Adipocyte (in vitro differentiated cells): ENCODE measurements around the gene BHLHA15.

ENCODE experiments used
- DNase-seq: peaks from one replicate; pipeline ENCODE4 v3.0.0-alpha.2; 2015; ENCODE audit warnings: low read depth
- H3K27me3 ChIP-seq: replicated peaks from 2 replicates; pipeline ENCODE4 v1.7.0; 2013; ENCODE audit warnings: mild to moderate bottlenecking, low read length, moderate library complexity; ENCODE audit not compliant: control insufficient read depth, insufficient read depth
- H3K36me3 ChIP-seq: 2 replicates; pipeline ENCODE4 v1.7.0; 2013; ENCODE audit warnings: low read length, mild to moderate bottlenecking, moderate library complexity; ENCODE audit not compliant: control insufficient read depth, insufficient read depth, severe bottlenecking
- H3K4me1 ChIP-seq: 2 replicates; pipeline ENCODE4 v1.7.0; 2013; ENCODE audit warnings: mild to moderate bottlenecking, low read length, moderate library complexity; ENCODE audit not compliant: control insufficient read depth, insufficient read depth
- H3K4me3 ChIP-seq: 2 replicates; pipeline ENCODE4 v1.7.0; 2013; ENCODE audit warnings: mild to moderate bottlenecking, low read length, moderate library complexity
- H3K9ac ChIP-seq: 2 replicates; pipeline ENCODE4 v1.7.0; 2013; ENCODE audit warnings: mild to moderate bottlenecking, low read length, moderate library complexity
- H3K9me3 ChIP-seq: 2 replicates; pipeline ENCODE4 v1.7.0; 2013; ENCODE audit warnings: mild to moderate bottlenecking, low read length, moderate library complexity; ENCODE audit not compliant: control insufficient read depth

The BHLHA15 gene

DNA sequence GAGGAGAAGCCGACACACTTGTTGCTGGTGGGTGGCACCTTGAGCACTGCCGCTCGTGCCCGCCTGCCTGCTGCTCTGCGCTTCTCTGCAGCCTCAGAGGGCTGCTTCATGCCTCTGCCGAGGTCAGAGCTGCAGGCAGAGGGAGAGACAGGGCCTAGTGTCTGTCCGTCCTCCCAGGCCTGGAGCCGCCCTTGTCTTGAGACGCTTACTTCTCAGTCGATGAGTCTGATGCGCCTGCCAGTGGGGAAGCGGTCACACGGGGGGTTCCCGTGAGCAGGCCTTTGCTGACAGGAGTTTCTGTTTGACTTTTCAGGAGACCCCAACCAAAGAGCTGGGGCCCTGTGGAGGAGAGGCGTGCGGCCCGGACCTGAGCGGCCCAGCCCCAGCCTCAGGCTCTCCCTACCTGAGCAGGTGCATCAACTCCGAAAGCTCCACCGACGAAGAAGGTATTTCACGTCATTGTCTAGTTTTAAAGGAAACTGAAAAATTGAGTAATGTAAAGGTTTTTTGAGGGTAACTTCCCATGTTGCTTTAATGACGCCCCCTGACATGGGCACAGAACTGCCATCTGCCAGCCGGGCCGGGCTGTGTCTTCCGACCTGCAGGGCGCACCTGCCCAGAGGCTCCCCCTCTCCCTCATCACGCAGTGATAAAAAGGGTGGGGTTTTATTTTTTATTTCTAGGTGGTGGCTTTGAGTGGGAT, 7.8 kb upstream of the BHLHA15 start:
- Histone ChIP-seq H3K27me3 (no peaks in the 10 kb centered on the region), H3K9ac (no peak overlapping the region), H3K36me3 (peaks cover 30% of the 10 kb centered on the region), H3K9me3 (no peaks in the 10 kb centered on the region), H3K4me1 (no peaks in the 10 kb centered on the region), H3K4me3 (no peak overlapping the region)
- DNase-seq: no peak

DNA sequence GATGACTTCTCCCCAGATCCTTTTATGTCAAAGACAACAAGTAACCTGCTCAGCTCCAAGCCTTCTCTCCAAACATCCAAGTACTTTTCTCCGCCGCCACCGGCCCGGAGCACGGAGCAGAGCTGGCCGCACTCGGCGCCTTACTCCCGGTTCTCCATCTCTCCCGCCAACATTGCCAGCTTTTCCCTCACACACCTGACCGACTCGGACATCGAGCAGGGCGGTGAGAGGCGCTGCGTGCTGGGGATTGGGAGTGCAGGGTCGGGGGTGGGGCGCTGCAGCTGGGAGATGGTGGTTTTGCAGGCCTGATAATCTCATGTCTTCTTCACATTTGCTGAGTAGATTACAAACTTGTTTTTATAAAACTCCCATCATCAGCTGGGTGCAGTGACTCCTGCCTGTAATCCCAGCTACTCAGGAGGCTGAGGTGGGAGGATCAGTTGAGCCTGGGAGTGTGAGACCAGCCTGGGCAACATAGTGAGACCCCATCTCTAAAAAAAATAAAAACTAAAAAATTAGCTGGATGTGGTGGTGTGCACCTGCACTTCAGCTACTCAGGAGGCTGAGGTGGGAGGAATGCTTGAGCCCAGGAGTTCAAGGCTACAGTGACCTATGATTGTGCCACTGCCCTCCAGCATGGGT, 7.2 kb upstream of the BHLHA15 start:
- no peak for DNase-seq
- Histone ChIP-seq H3K27me3 (no peaks in the 10 kb centered on the region), H3K9me3 (no peaks in the 10 kb centered on the region), H3K36me3 (peaks cover 30% of the 10 kb centered on the region), H3K4me1 (no peaks in the 10 kb centered on the region), H3K4me3 (no peak overlapping the region), H3K9ac (no peak overlapping the region)

DNA sequence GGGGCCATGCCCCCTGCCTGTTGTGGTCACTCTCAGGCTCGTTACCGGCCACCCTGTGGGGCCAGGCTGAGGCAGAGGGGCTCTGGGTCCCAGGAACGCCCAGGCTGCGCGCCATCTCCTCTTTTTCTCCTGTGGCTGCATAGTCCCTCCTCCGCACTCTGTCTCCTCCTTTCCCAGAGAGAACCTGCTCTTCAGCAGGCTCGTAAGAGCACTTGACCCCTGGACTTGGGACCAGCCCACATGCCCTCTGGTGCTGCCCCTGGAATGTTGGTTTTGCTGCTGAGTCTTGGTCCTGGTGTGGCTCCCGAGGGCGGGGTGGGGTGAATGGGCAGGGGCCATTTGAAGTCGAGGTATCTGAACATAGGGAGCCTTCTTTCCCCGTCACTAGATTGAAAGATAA, 6.6 kb upstream of the BHLHA15 start:
- Histone ChIP-seq H3K9me3 (no peaks in the 10 kb centered on the region), H3K27me3 (no peaks in the 10 kb centered on the region), H3K36me3 (peaks cover 30% of the 10 kb centered on the region), H3K4me3 (no peak overlapping the region), H3K4me1 (no peaks in the 10 kb centered on the region), H3K9ac (no peak overlapping the region)
- no peak for DNase-seq

DNA sequence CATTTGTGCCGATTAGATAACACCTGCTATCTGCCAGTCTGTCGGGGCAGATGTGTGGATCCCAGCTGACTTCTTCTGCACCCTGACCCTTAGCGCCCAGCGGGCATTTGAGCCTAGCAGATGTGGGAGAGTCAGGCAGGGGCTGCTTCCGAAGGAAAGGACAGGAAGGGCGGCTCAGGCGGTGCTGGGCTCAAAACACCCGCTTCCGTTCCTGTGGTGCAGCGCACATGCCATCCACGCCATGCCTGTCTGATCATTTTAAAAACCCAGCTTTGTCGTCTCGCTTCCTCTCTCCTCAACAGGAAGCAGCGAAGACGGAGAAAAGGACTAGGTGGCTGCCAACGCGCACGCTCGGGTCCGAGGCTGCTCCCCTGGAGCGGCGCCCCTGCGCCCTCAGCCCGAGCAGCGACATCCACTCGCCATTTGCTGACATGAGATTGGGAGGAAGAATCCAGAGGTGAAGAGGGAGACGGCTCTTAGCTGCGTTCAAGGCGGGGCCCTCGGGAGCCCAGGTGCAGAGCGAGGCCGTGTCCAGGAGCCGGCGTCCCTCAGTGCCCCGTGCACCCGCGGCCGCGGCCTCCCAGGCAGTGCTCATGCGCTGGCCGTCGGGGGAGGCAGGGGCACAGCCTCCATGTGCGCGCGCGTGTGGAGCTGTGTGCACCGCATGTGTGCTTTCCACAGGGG, 5.9 kb upstream of the BHLHA15 start:
- Histone ChIP-seq H3K9me3 (no peaks in the 10 kb centered on the region), H3K27me3 (no peaks in the 10 kb centered on the region), H3K4me1 (no peaks in the 10 kb centered on the region), H3K4me3 (no peak overlapping the region), H3K36me3 (peaks cover 30% of the 10 kb centered on the region), H3K9ac (no peak overlapping the region)
- DNase-seq: no peak

DNA sequence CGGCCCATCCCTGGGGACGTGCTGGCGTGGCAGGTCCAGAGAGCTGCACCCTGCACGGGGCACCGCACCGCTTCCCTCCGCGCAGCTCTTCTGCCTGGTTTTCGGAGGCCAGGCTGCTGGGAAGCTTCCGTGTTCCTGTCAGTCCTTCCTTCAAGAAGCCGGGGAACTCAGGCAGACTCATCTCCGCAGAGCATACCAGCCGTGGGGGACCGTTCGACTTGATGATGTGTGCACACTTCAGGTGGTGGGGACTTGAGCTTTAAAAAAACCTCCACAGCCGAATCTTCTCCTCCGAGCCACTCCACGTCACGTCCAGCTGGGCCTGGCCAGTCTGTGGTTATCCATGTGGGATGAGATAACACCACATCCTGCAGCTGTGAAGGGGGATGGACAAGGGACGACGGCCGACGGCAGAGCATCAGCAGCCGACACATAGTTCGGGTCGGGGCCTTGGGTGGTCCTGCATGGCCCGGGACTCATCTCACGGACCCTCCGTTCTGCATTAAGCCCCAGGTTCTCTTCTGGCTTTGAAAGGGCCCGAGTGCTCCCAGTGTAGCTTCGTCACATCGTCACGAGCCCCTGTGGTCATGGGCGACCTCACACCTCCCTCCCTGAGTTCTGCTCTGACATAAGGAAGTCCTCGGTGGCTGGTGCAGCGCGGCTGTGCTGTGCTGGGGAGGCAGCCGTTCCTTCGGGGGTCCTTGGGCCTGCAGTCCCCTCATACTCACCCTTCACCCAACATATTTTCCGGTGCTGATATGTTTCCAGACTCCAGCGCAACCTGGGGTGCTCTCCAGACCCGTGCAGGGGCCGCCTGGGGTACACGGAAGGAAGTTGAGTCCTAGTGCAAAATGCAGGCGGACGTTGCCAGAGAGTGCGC, 4.5 kb upstream of the BHLHA15 start:
- Histone ChIP-seq H3K9ac (no peak overlapping the region), H3K27me3 (no peaks in the 10 kb centered on the region)
- no peak for DNase-seq

DNA sequence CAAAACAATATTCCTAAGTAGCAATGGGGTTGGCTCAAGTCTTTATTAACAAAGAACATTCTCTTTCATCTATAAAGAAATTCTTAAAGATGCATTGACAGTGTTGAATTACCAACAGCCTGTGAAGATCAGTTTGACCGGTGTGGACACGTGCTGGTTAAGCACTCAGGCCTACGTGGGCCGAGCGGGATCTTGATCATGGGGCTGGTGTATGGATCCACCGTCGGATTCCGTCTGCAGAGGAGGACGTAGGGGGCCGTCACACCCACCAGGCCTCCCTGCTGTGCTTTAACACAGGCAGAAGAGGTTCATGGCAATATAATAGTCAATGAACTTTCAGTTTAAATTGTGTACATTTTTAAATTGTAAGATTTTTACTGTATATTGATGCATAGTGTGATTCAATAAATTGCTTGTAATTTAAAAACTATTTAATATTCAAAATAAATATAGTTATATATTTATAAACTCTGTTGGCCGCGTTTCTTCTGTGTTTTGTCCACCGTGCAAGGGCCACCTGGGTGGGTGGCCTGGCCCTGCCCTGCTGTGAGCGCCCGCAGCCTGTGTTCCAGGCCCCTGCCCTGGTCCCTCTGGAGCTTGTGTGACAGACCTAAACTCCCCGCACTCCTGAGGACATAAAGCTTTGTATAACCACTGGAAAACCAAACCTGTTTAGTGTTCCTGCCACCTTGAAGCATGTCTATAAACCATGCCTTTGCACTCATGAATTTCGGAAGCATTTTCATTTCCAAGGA, 1.9 kb upstream of the BHLHA15 start:
- Histone ChIP-seq H3K27me3 (no peaks in the 10 kb centered on the region), H3K9me3 (no peaks in the 10 kb centered on the region), H3K9ac (no peak overlapping the region), H3K4me1 (no peaks in the 10 kb centered on the region), H3K4me3 (no peak overlapping the region), H3K36me3 (peaks cover 29% of the 10 kb centered on the region)
- DNase-seq: no peak

More for the DNA sequence above, 4.5 kb upstream of the BHLHA15 start:
- peaks cover 30% of the 10 kb centered on the region for H3K36me3 ChIP-seq
- H3K4me3 ChIP-seq: no peak overlapping the region
- H3K4me1 ChIP-seq: no peaks in the 10 kb centered on the region
- H3K9me3 ChIP-seq: no peaks in the 10 kb centered on the region

DNA sequence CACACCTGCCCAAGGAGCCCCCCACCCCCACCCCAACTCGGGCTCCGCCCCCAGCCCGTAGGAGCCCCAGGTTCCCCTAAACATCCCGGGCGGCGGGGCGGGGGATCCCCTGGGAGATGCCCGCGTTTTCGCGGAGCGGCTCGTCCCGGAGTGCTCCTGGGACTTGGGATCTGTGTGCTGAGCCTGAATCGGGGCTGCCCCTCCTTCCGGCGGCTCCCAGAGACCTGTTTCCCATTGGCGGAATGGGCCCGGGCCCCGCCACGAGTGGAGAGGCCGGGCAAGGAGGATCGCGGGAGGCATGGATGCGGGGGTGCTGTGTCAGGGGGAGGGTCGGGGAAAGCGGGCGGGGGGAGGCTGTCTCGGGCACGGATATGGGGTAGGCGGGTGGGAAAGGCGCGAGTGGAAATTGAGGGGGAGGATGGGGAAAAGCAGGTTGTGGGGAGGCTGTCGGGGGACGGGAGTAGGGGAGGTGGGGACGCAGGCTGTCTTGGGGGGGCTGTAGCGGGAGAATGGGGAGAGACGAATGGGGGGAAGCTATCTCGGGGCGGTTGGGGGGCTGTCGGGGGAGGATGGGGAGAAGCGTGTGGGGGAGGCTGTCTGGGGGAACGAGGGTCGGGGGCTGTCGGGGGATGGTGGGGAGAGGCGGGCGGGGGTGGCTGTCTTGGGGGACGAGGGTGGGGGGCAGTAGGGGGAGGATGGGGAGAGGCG, 572 bp upstream of the BHLHA15 start:
- H3K4me3 ChIP-seq: peak overlapping the region; percentile 37

DNA sequence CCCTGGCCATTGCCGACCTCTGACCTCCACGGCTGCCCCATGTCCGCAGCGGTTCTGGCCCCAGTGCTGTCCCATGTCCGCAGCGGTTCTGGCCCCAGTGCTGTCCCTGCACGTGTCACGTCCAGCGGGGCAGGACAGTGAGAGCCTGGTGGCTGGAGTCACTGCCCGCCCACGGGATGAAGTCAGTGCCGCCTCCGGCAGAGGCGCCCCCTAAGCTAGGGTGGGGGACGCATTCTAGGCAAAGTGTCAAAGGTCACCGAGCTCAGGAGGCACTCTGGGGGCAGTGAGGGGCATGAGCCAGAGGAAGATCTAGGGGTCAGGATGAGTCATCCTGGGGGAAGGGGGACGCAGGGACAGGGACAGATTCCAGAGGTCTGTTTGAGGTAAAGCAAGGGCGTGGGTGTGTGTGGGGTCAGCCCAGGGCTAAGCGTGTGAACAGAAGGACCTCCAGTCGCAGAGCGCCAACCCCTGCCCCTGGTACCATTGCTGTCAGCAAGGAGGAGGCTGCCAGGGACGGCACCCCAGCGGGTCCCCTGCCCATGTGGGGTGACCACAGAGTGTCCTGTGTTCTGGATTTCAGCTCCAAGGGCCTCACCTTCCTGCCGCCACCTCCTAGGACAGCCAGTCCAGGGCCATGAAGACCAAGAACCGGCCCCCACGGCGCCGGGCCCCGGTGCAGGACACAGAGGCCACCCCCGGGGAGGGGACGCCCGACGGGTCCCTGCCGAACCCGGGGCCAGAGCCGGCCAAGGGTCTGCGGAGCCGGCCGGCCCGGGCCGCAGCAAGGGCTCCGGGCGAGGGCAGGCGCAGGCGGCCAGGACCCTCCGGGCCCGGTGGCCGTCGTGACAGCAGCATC, 665 bp downstream of the BHLHA15 start:
- Histone ChIP-seq H3K4me1 (no peaks in the 10 kb centered on the region), H3K27me3 (no peaks in the 10 kb centered on the region), H3K36me3 (peaks cover 6% of the 10 kb centered on the region), H3K9me3 (no peaks in the 10 kb centered on the region), H3K4me3 (no peak overlapping the region), H3K9ac (no peak overlapping the region)
- DNase-seq: no peak

More for the DNA sequence above, 572 bp upstream of the BHLHA15 start:
- H3K9me3 ChIP-seq: no peaks in the 10 kb centered on the region
- no peaks in the 10 kb centered on the region for H3K27me3 ChIP-seq
- H3K4me1 ChIP-seq: no peaks in the 10 kb centered on the region
- H3K36me3 ChIP-seq: peaks cover 18% of the 10 kb centered on the region
- no peak overlapping the region for H3K9ac ChIP-seq
- DNase-seq: peak; percentile 27

DNA sequence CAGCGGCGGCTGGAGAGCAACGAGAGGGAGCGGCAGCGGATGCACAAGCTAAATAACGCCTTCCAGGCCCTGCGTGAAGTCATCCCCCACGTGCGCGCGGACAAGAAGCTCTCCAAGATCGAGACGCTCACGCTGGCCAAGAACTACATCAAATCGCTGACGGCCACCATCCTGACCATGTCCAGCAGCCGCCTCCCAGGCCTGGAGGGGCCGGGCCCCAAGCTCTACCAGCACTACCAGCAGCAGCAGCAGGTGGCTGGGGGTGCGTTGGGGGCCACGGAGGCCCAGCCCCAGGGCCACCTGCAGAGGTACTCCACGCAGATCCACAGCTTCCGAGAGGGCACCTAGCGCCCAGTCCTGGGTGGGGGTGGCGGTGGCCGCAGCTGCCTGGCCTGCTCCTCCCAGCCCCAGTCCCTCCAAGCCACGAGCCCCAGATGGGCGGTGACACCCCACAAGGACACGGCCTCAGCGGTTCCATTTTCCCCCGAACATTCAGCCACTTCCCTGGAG, 1.3 kb downstream of the BHLHA15 start:
- no peaks in the 10 kb centered on the region for H3K9me3 ChIP-seq
- no peaks in the 10 kb centered on the region for H3K4me1 ChIP-seq
- DNase-seq: no peak
- H3K27me3 ChIP-seq: no peaks in the 10 kb centered on the region
- H3K36me3 ChIP-seq: no peaks in the 10 kb centered on the region
- H3K9ac ChIP-seq: no peak overlapping the region
- no peak overlapping the region for H3K4me3 ChIP-seq
